ENCODE results near the gene ARHGEF2. TPM values are rescaled to one million over a fixed set of nuclear protein-coding genes. Genes with fewer than 3 reads are reported as not detected.
A peak's percentile ranks its signal among the peaks of the same experiment; 100 is the strongest.

ARHGEF2 gene
- total RNA-seq, 1 donor from 2014 or later, result 80.6 TPM

DNA sequence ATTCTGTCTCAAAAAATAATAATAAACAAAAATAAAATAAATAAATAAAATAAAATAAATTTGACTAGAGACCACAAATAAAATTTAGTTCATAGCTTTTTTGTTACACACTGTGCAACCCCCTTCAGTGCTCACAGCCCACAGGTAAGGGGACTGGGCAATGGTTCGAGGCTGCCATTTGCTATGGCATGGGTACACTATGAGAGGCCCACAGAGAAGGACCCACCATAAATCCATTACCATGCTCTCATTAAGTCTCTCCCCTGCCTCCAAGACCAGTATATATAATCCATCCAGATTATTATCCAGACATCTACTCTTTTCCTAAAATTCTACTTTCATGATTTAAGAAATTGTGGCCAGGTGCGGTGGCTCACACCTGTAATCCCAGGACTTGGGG lies 58.5 kb downstream of the ARHGEF2 start:
- Mint-ChIP-seq H3K4me3 (no peak overlapping the region), H3K27me3 (no peaks in the 10 kb centered on the region), H3K4me1 (ENCODE audit: unreplicated experiment) (no peaks in the 10 kb centered on the region), H3K9me3 (no peaks in the 10 kb centered on the region), H3K27ac (no peak overlapping the region), H3K36me3 (peaks cover 36% of the 10 kb centered on the region)
- TF ChIP-seq, protein P1, sequence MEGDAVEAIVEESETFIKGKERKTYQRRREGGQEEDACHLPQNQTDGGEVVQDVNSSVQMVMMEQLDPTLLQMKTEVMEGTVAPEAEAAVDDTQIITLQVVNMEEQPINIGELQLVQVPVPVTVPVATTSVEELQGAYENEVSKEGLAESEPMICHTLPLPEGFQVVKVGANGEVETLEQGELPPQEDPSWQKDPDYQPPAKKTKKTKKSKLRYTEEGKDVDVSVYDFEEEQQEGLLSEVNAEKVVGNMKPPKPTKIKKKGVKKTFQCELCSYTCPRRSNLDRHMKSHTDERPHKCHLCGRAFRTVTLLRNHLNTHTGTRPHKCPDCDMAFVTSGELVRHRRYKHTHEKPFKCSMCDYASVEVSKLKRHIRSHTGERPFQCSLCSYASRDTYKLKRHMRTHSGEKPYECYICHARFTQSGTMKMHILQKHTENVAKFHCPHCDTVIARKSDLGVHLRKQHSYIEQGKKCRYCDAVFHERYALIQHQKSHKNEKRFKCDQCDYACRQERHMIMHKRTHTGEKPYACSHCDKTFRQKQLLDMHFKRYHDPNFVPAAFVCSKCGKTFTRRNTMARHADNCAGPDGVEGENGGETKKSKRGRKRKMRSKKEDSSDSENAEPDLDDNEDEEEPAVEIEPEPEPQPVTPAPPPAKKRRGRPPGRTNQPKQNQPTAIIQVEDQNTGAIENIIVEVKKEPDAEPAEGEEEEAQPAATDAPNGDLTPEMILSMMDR (conservative IDR thresholded peaks at IDR 0.05), result no peak
- no peak for DNase-seq (ENCODE audit: extremely low spot score, unreplicated experiment)

DNA sequence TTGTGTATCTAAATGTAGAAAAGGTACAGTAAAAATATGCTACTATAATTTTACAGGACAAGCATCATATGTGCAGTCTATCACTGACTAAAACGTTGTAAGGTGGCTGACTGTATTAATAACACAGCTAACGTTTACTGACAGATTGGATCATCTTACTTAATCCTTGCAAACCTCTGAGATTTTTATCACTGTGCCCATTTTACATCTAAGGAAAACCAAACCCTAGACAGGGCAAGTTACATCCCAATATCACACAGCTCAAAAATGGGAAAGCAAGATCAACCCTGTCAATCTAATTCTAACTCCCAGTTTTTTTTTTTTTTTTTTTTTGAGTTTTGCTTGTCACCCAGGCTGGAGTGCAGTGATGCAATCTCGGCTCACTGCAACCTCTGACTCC lies 59.7 kb downstream of the ARHGEF2 start:
- no peaks in the 10 kb centered on the region for H3K9me3 Mint-ChIP-seq
- peaks cover 40% of the 10 kb centered on the region for H3K36me3 Mint-ChIP-seq
- H3K27me3 Mint-ChIP-seq, result no peaks in the 10 kb centered on the region

DNA sequence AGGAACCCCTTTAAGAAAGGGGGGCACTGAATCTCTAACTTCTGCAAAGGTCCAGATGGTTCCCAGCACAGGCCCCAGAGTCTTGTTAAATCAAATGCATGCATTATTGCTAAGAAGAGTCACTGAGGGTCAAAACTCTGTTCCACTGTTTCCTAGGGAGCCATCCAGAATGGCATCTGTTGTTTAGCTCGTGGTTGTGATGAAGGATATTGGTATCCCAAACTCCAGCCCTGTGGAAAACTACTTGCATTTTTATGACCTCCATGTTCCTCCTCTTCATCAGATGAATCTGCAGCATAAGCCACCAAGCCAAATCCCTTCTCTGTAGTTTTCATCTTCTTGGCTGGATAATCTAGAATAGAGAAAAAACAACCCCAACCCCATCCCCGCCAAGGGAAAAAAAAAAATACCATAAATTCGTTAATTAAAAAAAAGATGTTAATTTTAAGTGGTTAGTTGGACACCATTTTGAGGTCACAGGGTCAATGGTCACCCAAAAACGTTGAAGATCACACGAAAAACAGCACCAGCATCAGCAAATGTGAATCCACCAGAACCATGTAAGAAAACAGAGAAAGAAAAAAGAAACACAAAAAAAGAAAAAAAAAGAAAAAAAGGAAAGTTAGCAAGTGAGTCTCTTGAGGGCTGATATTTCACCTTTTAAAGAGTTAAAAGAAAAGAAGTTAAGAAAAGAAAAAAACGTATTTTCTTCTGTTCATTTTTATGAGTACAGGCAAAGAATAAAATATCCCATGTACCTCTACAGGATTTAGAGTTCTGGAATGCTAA lies 64.2 kb downstream of the ARHGEF2 start:
- H3K36me3 Mint-ChIP-seq, result peaks cover 31% of the 10 kb centered on the region
- peaks cover 20% of the 10 kb centered on the region for H3K4me1 Mint-ChIP-seq (ENCODE audit: unreplicated experiment)
- H3K27ac Mint-ChIP-seq, result no peak overlapping the region
- H3K9me3 Mint-ChIP-seq, result no peaks in the 10 kb centered on the region
- TF ChIP-seq, protein P1 (conservative IDR thresholded peaks at IDR 0.05), result no peak
- H3K27me3 Mint-ChIP-seq, result no peaks in the 10 kb centered on the region
- DNase-seq (ENCODE audit: extremely low spot score, unreplicated experiment), result no peak
- no peak overlapping the region for H3K4me3 Mint-ChIP-seq

More for the DNA sequence above, 59.7 kb downstream of the ARHGEF2 start:
- Mint-ChIP-seq H3K4me1 (ENCODE audit: unreplicated experiment) (no peaks in the 10 kb centered on the region), H3K4me3 (no peak overlapping the region), H3K27ac (no peak overlapping the region)
- TF ChIP-seq, protein P1 (conservative IDR thresholded peaks at IDR 0.05), result no peak
- no peak for DNase-seq (ENCODE audit: extremely low spot score, unreplicated experiment)

DNA sequence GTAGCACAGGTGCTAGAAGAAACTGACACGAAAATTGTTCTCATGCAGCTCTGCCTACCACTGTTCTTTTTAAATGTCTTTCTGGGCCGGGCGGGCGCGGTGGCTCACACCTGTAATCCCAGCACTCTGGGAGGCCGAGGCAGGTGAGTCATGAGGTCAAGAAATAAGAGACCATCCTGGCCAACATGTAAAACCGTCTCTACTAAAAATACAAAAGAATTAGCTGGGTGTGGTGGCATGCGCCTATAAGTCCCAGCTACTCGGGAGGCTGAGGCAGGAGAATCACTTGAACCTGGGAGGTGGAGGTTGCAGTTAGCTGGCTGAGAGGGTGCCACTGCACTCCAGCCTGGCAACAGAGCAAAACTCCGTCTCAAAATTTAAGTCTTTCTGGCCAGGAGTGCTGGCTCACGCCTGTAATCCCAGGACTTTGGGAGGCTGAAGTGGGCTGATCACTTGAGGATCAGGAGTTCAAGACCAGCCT lies 66.3 kb downstream of the ARHGEF2 start:
- DNase-seq (ENCODE audit: extremely low spot score, unreplicated experiment), result no peak
- peaks cover 20% of the 10 kb centered on the region for H3K4me1 Mint-ChIP-seq (ENCODE audit: unreplicated experiment)

DNA sequence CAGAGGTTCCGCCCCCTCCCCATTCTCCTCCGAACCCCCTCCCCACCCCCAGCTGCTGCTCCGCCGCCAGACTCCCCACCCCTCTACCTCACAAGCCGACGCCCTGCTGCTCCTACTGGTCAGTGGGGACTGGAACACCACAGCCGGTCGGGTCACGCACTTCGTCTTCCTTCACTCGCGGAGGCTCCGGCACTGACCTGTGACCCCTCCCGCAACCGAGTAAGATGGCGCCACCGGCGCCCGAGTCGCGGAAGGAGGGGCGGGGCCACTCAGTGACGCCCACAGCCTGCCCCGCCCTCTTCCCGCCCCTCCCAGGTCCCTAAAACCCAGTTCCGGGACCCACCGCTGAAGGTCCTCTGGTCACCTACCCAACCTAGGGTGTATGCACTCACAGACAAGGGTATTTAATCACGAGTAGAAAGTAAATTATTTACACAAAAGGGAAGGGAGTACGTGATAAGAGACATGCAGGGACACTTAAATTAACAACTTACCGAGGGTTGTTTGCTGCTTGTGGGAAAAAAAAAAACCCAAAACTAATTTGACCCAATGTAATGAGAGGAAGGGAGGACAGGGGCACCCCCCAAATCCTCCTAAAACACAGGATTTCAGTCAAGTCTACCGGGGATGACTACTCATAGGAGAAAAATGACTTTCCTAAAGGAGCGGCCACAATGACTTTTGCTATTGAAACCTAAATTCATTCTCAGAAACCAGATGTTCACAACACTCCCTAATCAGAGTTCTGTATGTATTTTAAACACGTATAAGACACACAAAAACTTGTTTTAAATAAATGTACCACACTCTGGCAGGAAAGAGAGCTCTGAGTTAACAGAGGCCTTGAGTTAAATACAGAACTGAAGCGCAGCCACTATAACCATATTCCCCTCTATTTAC lies 66.9 kb downstream of the ARHGEF2 start, which contains the start of gene RIT1:
RIT1 (minus strand) TSS at position 194 of the 900 bp plus-strand sequence. CDS start 588 bp downstream, outside the sequence.
- TF ChIP-seq, protein P1 (conservative IDR thresholded peaks at IDR 0.05), result peak; percentile 54
- peaks cover 12% of the 10 kb centered on the region for H3K36me3 Mint-ChIP-seq

More for the DNA sequence above, 66.3 kb downstream of the ARHGEF2 start:
- TF ChIP-seq, protein P1 (conservative IDR thresholded peaks at IDR 0.05), result no peak
- Mint-ChIP-seq H3K27ac (peak overlapping the region; percentile 98), H3K4me3 (peak overlapping the region; percentile 92), H3K36me3 (peaks cover 19% of the 10 kb centered on the region), H3K27me3 (no peaks in the 10 kb centered on the region), H3K9me3 (no peaks in the 10 kb centered on the region)

More for the DNA sequence above, 66.9 kb downstream of the ARHGEF2 start, which contains the start of gene RIT1:
- Mint-ChIP-seq H3K9me3 (no peaks in the 10 kb centered on the region), H3K27me3 (no peaks in the 10 kb centered on the region), H3K4me1 (ENCODE audit: unreplicated experiment) (peaks cover 20% of the 10 kb centered on the region), H3K27ac (peak within 1 kb of the TSS; percentile 98), H3K4me3 (peak within 1 kb of the TSS; percentile 92)
- DNase-seq (ENCODE audit: extremely low spot score, unreplicated experiment), result peak; percentile 82
